GM18505 (cell line): ENCODE measurements around the gene SUGP2.

Experiments used
- ATAC-seq: cut with Tn5 transposase; IDR thresholded peaks from one replicate; pipeline ENCODE4 v1.9.1; 2021; ENCODE audit not compliant: unreplicated experiment
- POLR2A ChIP-seq: IDR thresholded peaks from 4 replicates; pipeline ENCODE4 v1.6.1; 2011; ENCODE audit warnings: borderline replicate concordance; ENCODE audit not compliant: insufficient read depth, insufficient read length; ENCODE audit errors: extremely low read depth

Gene SUGP2

GRCh38 chr19:19064098-19064722, 30.9 kb upstream of the SUGP2 start:
- peak; percentile 51 for TF ChIP-seq POLR2A
- no peak for ATAC-seq

GRCh38 chr19:19063183-19064097, 30.1 kb upstream of the SUGP2 start, which contains the start of gene SLC25A42:
SLC25A42 (plus strand) TSS chr19:19063994; CDS start chr19:19096125, 32,131 bp downstream.
- ATAC-seq = peak; percentile 90
- TF ChIP-seq POLR2A = peak; percentile 67

- no peak for ATAC-seq
- TF ChIP-seq POLR2A = no peak
These were observed 29.3 kb upstream of the SUGP2 start for GRCh38 chr19:19062454-19063182.

- no peak for ATAC-seq
- no peak for TF ChIP-seq POLR2A
These were observed 28.2 kb upstream of the SUGP2 start for GRCh38 chr19:19061506-19061905.

GRCh38 chr19:19059837-19060611, 26.7 kb upstream of the SUGP2 start:
- no peak for ATAC-seq
- no peak for TF ChIP-seq POLR2A

- TF ChIP-seq POLR2A = no peak
- ATAC-seq = no peak
These were observed 25.9 kb upstream of the SUGP2 start for GRCh38 chr19:19059018-19059836.

- no peak for TF ChIP-seq POLR2A
- ATAC-seq = no peak
These were observed 24.4 kb upstream of the SUGP2 start for GRCh38 chr19:19057720-19058119.

- no peak for ATAC-seq
- TF ChIP-seq POLR2A = no peak
These were observed 24.0 kb upstream of the SUGP2 start for GRCh38 chr19:19057317-19057716.

- no peak for TF ChIP-seq POLR2A
These were observed 23.4 kb upstream of the SUGP2 start for GRCh38 chr19:19056636-19057275.

GRCh38 chr19:19055701-19056100, 22.4 kb upstream of the SUGP2 start:
- TF ChIP-seq POLR2A = no peak
- ATAC-seq = no peak

More at GRCh38 chr19:19056636-19057275, 23.4 kb upstream of the SUGP2 start:
- no peak for ATAC-seq

- no peak for TF ChIP-seq POLR2A
- ATAC-seq = no peak
These were observed 21.7 kb upstream of the SUGP2 start for GRCh38 chr19:19054939-19055440.
